ENCODE results near the gene PIF1.

Gene PIF1

GRCh38 chr15:64809649-64810496 is 15.6 kb downstream of the PIF1 start:
- TF ChIP-seq MAX (IDR thresholded peaks at IDR 0.05) (no peak), RAD21 (IDR thresholded peaks at IDR 0.05; ENCODE audit: low read depth) (peak; percentile 96)

GRCh38 chr15:64808785-64809453 is 16.5 kb downstream of the PIF1 start:
- no peak for TF ChIP-seq MAX (IDR thresholded peaks at IDR 0.05)
- TF ChIP-seq EGR1 (IDR thresholded peaks at IDR 0.05): no peak
- TF ChIP-seq NFIC (IDR thresholded peaks at IDR 0.05): no peak
- TF ChIP-seq ZBTB7A (IDR thresholded peaks at IDR 0.05; ENCODE audit: low read depth): no peak
- TF ChIP-seq, protein P1, sequence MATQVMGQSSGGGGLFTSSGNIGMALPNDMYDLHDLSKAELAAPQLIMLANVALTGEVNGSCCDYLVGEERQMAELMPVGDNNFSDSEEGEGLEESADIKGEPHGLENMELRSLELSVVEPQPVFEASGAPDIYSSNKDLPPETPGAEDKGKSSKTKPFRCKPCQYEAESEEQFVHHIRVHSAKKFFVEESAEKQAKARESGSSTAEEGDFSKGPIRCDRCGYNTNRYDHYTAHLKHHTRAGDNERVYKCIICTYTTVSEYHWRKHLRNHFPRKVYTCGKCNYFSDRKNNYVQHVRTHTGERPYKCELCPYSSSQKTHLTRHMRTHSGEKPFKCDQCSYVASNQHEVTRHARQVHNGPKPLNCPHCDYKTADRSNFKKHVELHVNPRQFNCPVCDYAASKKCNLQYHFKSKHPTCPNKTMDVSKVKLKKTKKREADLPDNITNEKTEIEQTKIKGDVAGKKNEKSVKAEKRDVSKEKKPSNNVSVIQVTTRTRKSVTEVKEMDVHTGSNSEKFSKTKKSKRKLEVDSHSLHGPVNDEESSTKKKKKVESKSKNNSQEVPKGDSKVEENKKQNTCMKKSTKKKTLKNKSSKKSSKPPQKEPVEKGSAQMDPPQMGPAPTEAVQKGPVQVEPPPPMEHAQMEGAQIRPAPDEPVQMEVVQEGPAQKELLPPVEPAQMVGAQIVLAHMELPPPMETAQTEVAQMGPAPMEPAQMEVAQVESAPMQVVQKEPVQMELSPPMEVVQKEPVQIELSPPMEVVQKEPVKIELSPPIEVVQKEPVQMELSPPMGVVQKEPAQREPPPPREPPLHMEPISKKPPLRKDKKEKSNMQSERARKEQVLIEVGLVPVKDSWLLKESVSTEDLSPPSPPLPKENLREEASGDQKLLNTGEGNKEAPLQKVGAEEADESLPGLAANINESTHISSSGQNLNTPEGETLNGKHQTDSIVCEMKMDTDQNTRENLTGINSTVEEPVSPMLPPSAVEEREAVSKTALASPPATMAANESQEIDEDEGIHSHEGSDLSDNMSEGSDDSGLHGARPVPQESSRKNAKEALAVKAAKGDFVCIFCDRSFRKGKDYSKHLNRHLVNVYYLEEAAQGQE (IDR thresholded peaks at IDR 0.05; ENCODE audit: low read depth): no peak
- TF ChIP-seq CREB1 (IDR thresholded peaks at IDR 0.05; ENCODE audit: low read depth): no peak
- no peak for TF ChIP-seq RAD21 (IDR thresholded peaks at IDR 0.05; ENCODE audit: low read depth)
- TF ChIP-seq YY1 (IDR thresholded peaks at IDR 0.05; ENCODE audit: low read depth): no peak
- no peak for TF ChIP-seq EP300 (IDR thresholded peaks at IDR 0.05; ENCODE audit: borderline replicate concordance)
- no peak for TF ChIP-seq FOXM1 (IDR thresholded peaks at IDR 0.05; ENCODE audit: borderline replicate concordance, low read depth)
- TF ChIP-seq TEAD4 (IDR thresholded peaks at IDR 0.05): no peak
- no peak for TF ChIP-seq TCF12 (IDR thresholded peaks at IDR 0.05; ENCODE audit: low read depth)
- TF ChIP-seq USF1 (IDR thresholded peaks at IDR 0.05): no peak
- TF ChIP-seq TAF1 (IDR thresholded peaks at IDR 0.05; ENCODE audit: low read depth): no peak
- no peak for TF ChIP-seq CEBPB (IDR thresholded peaks at IDR 0.05)

DNA sequence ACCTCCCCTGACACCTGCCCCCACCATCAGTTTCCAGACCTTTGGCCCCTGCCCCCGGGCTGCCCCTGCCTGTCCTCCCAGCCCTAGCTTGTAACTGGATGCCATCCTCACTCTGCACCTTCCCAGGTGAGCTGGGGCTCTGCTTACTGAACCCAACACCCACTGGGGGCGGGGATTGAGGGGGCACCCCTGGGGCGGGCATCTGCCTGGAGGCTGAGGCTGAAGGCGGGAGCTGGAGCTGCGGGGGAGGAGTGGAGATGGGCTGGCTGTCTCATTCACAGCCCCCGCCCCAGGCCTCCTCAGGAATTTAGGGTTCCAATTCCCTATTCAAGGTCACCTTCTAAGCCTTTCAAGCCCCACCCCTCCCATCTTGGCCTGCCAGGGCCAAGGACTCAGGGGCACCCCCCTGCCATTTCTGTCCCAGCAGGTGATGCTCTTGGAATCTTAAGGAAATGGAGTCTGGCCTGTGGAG is 17.7 kb downstream of the PIF1 start:
- TF ChIP-seq, protein P1 (IDR thresholded peaks at IDR 0.05; ENCODE audit: low read depth): no peak
- TF ChIP-seq EGR1 (IDR thresholded peaks at IDR 0.05) (no peak), CREB1 (IDR thresholded peaks at IDR 0.05; ENCODE audit: low read depth) (no peak), TEAD4 (IDR thresholded peaks at IDR 0.05) (no peak), TCF12 (IDR thresholded peaks at IDR 0.05; ENCODE audit: low read depth) (no peak), MAX (IDR thresholded peaks at IDR 0.05) (no peak), YY1 (IDR thresholded peaks at IDR 0.05; ENCODE audit: low read depth) (no peak), ZBTB7A (IDR thresholded peaks at IDR 0.05; ENCODE audit: low read depth) (no peak), TAF1 (IDR thresholded peaks at IDR 0.05; ENCODE audit: low read depth) (no peak), NFIC (IDR thresholded peaks at IDR 0.05) (no peak), RAD21 (IDR thresholded peaks at IDR 0.05; ENCODE audit: low read depth) (no peak), EP300 (IDR thresholded peaks at IDR 0.05; ENCODE audit: borderline replicate concordance) (no peak), CEBPB (IDR thresholded peaks at IDR 0.05) (no peak), USF1 (IDR thresholded peaks at IDR 0.05) (no peak), FOXM1 (IDR thresholded peaks at IDR 0.05; ENCODE audit: borderline replicate concordance, low read depth) (no peak)

- no peak for TF ChIP-seq FOXM1 (IDR thresholded peaks at IDR 0.05; ENCODE audit: borderline replicate concordance, low read depth)
- TF ChIP-seq TAF1 (IDR thresholded peaks at IDR 0.05; ENCODE audit: low read depth): no peak
- no peak for TF ChIP-seq CEBPB (IDR thresholded peaks at IDR 0.05)
- TF ChIP-seq EP300 (IDR thresholded peaks at IDR 0.05; ENCODE audit: borderline replicate concordance): no peak
- TF ChIP-seq USF1 (IDR thresholded peaks at IDR 0.05): no peak
- TF ChIP-seq TEAD4 (IDR thresholded peaks at IDR 0.05): no peak
- TF ChIP-seq TCF12 (IDR thresholded peaks at IDR 0.05; ENCODE audit: low read depth): no peak
- TF ChIP-seq ZBTB7A (IDR thresholded peaks at IDR 0.05; ENCODE audit: low read depth): no peak
- TF ChIP-seq CREB1 (IDR thresholded peaks at IDR 0.05; ENCODE audit: low read depth): no peak
- TF ChIP-seq, protein P1 (IDR thresholded peaks at IDR 0.05; ENCODE audit: low read depth): no peak
- no peak for TF ChIP-seq NFIC (IDR thresholded peaks at IDR 0.05)
- TF ChIP-seq YY1 (IDR thresholded peaks at IDR 0.05; ENCODE audit: low read depth): no peak
- TF ChIP-seq RAD21 (IDR thresholded peaks at IDR 0.05; ENCODE audit: low read depth): no peak
- TF ChIP-seq MAX (IDR thresholded peaks at IDR 0.05): no peak
Observed at GRCh38 chr15:64807051-64807749, 18.2 kb downstream of the PIF1 start.

Data from Ishikawa (cell line).